GM19468 (cell line): ENCODE results near the gene SEM1.
"Not testable (repeated sequence)": the region's sequence is repeated elsewhere in the genome, so short reads cannot be mapped to it uniquely, and the experiment has no call there.

Experiments
- ATAC-seq: cut with Tn5 transposase; IDR thresholded peaks from one replicate; pipeline ENCODE4 v1.9.1; 2021; ENCODE audit warnings: mild to moderate bottlenecking, moderate library complexity, moderate number of reproducible peaks; ENCODE audit not compliant: unreplicated experiment; ENCODE audit errors: extremely low read depth

Gene SEM1

GRCh38 chr7:96709381-96710228 lies at the start of gene SEM1:
TSS of gene SEM1 (minus strand) at chr7:96709846. CDS start at chr7:96709763, 83 bp downstream.
- ATAC-seq: peak; percentile 71

- not testable (repeated sequence) for ATAC-seq
These were observed 48.2 kb upstream of the SEM1 start for GRCh38 chr7:96757880-96758279.

GRCh38 chr7:96747418-96747940 lies 37.8 kb upstream of the SEM1 start:
- no peak for ATAC-seq

GRCh38 chr7:96740130-96740529 lies 30.5 kb upstream of the SEM1 start:
- no peak for ATAC-seq

- ATAC-seq: no peak
These were observed 30.0 kb upstream of the SEM1 start for GRCh38 chr7:96739609-96740008.

GRCh38 chr7:96739167-96739566 lies 29.5 kb upstream of the SEM1 start:
- ATAC-seq: no peak

- no peak for ATAC-seq
These were observed 29.1 kb upstream of the SEM1 start for GRCh38 chr7:96738705-96739104.

GRCh38 chr7:96737545-96738050 lies 28.0 kb upstream of the SEM1 start:
- ATAC-seq: no peak

GRCh38 chr7:96734343-96734742 lies 24.7 kb upstream of the SEM1 start:
- ATAC-seq: no peak

GRCh38 chr7:96729820-96730219 lies 20.2 kb upstream of the SEM1 start:
- ATAC-seq: no peak

GRCh38 chr7:96728139-96728538 lies 18.5 kb upstream of the SEM1 start:
- no peak for ATAC-seq

- no peak for ATAC-seq
These were observed 18.0 kb upstream of the SEM1 start for GRCh38 chr7:96727534-96728088.

- ATAC-seq: no peak
These were observed 14.0 kb upstream of the SEM1 start for GRCh38 chr7:96723622-96724021.

- ATAC-seq: not testable (repeated sequence)
These were observed 13.3 kb upstream of the SEM1 start for GRCh38 chr7:96722928-96723327.

GRCh38 chr7:96720843-96721242 lies 11.2 kb upstream of the SEM1 start:
- no peak for ATAC-seq

GRCh38 chr7:96719164-96719563 lies 9.5 kb upstream of the SEM1 start:
- ATAC-seq: no peak

GRCh38 chr7:96718107-96719003 lies 8.7 kb upstream of the SEM1 start:
- no peak for ATAC-seq

GRCh38 chr7:96713037-96713436 lies 3.4 kb upstream of the SEM1 start:
- ATAC-seq: no peak

GRCh38 chr7:96710544-96710943 lies 898 bp upstream of the SEM1 start:
- no peak for ATAC-seq

- ATAC-seq: no peak
These were observed 774 bp downstream of the SEM1 start for GRCh38 chr7:96708872-96709271.
